ENCODE measurements around the gene AQP1.

GRCh38 chr7:30869794-30870611 is 41.6 kb upstream of the AQP1 start:
- TF ChIP-seq, protein P1, sequence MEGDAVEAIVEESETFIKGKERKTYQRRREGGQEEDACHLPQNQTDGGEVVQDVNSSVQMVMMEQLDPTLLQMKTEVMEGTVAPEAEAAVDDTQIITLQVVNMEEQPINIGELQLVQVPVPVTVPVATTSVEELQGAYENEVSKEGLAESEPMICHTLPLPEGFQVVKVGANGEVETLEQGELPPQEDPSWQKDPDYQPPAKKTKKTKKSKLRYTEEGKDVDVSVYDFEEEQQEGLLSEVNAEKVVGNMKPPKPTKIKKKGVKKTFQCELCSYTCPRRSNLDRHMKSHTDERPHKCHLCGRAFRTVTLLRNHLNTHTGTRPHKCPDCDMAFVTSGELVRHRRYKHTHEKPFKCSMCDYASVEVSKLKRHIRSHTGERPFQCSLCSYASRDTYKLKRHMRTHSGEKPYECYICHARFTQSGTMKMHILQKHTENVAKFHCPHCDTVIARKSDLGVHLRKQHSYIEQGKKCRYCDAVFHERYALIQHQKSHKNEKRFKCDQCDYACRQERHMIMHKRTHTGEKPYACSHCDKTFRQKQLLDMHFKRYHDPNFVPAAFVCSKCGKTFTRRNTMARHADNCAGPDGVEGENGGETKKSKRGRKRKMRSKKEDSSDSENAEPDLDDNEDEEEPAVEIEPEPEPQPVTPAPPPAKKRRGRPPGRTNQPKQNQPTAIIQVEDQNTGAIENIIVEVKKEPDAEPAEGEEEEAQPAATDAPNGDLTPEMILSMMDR (conservative IDR thresholded peaks at IDR 0.05; ENCODE audit: low read depth, low read length), result no peak
- TF ChIP-seq EZH2 (IDR thresholded peaks at IDR 0.05; ENCODE audit: low read length, unreplicated experiment) (no peak), EZH2phosphoT487 (IDR thresholded peaks at IDR 0.05; ENCODE audit: borderline replicate concordance, low read length) (no peak)

Measured in PC-3 (cell line).